NAMALWA (cell line): ENCODE data around the gene CBFA2T3.
"Not testable (repeated sequence)": the region's sequence is repeated elsewhere in the genome, so short reads cannot be mapped to it uniquely, and the experiment has no call there.

Experiments used
- DNase-seq: peaks from one replicate; pipeline ENCODE4 v3.0.0-alpha.2; 2015; ENCODE audit warnings: low spot score

Gene CBFA2T3

GRCh38 chr16:88977018-88977811 is at the start of gene CBFA2T3:
Gene CBFA2T3 (minus strand): TSS chr16:88977207. CDS start chr16:88976807, 400 bp downstream.
- DNase-seq = peak; percentile 77

- DNase-seq = peak; percentile 43
Measured at GRCh38 chr16:89026121-89026612, 49.2 kb upstream of the CBFA2T3 start.

GRCh38 chr16:89025636-89026035 is 48.6 kb upstream of the CBFA2T3 start:
- no peak for DNase-seq

- DNase-seq = no peak
Measured at GRCh38 chr16:89024546-89025060, 47.6 kb upstream of the CBFA2T3 start.

GRCh38 chr16:89023621-89024511 is 46.9 kb upstream of the CBFA2T3 start:
- no peak for DNase-seq

GRCh38 chr16:89023151-89023551 is 46.1 kb upstream of the CBFA2T3 start:
- DNase-seq = no peak

GRCh38 chr16:89022051-89022836 is 45.2 kb upstream of the CBFA2T3 start:
- no peak for DNase-seq

GRCh38 chr16:89020925-89021595 is 44.1 kb upstream of the CBFA2T3 start:
- no peak for DNase-seq

GRCh38 chr16:89020068-89020924 is 43.3 kb upstream of the CBFA2T3 start:
- no peak for DNase-seq

- no peak for DNase-seq
Measured at GRCh38 chr16:89019511-89019910, 42.5 kb upstream of the CBFA2T3 start.

- no peak for DNase-seq
Measured at GRCh38 chr16:89018282-89019158, 41.5 kb upstream of the CBFA2T3 start.

- DNase-seq = no peak
Measured at GRCh38 chr16:89017543-89018281, 40.7 kb upstream of the CBFA2T3 start.

- DNase-seq = not testable (repeated sequence)
Measured at GRCh38 chr16:89016561-89016960, 39.6 kb upstream of the CBFA2T3 start.

GRCh38 chr16:89015271-89015859 is 38.4 kb upstream of the CBFA2T3 start:
- DNase-seq = no peak

- no peak for DNase-seq
Measured at GRCh38 chr16:89014403-89015230, 37.6 kb upstream of the CBFA2T3 start.

- no peak for DNase-seq
Measured at GRCh38 chr16:89013692-89014402, 36.8 kb upstream of the CBFA2T3 start.

GRCh38 chr16:89013111-89013510 is 36.1 kb upstream of the CBFA2T3 start:
- no peak for DNase-seq
